Measurements from ENCODE around the gene ESPNL. TPM values are rescaled to one million over a fixed set of nuclear protein-coding genes. Genes with fewer than 3 reads are reported as not detected.
"Not testable (repeated sequence)": the region's sequence is repeated elsewhere in the genome, so short reads cannot be mapped to it uniquely, and the experiment has no call there.

ESPNL gene
- 0.30 TPM for polyA plus RNA-seq (ENCODE audit: insufficient read length)
- long read RNA-seq, donor 1, result 0 reads
- long read RNA-seq, donor 2, partial matches to known transcripts, result 0 of 1 reads
- long read RNA-seq, donor 2, other reads (novel, unspliced or antisense), result 0 of 1 reads
- long read RNA-seq, donor 3, result 0 reads
- long read RNA-seq, donor 4, result 0 reads
- long read RNA-seq, donor 5, result 0 reads
- long read RNA-seq, donor 6, partial matches to known transcripts, result 0 of 2 reads
- long read RNA-seq, donor 6, other reads (novel, unspliced or antisense), result 0 of 2 reads
- long read RNA-seq, donor 7, result 0 reads
- long read RNA-seq, donor 8, result 0 reads

GRCh38 chr2:238100049-238100820 lies at the start of gene ESPNL:
ESPNL (plus strand) TSS chr2:238100340; CDS start chr2:238100420, 80 bp downstream.
- no peak for DNase-seq

DNA sequence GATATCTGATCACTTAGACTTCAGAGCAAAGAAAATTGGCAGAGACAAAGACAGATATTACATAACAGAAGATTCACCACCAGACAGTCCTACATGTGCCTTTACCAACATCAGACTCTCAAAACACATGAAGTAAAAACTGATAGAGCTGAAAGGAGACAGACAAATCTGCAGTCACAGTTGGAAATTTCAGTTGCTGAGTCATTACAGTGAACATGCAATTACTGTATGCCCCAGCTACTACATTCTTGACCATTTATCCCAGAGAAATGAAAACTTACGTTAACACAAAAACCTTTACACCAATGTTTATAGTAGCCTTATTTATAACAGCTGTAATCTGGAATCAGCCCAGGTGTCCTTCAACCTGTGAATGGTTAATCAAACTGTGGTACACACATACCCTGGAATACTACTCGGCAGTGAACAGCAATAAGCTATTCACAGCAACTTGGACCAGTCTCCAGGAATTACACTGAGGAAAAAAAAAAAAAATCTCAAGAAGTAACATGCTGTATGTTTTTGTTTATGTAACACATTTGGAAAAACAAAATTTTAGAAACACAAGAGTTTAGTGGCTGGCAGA lies 46.9 kb upstream of the ESPNL start:
- DNase-seq, result no peak

DNA sequence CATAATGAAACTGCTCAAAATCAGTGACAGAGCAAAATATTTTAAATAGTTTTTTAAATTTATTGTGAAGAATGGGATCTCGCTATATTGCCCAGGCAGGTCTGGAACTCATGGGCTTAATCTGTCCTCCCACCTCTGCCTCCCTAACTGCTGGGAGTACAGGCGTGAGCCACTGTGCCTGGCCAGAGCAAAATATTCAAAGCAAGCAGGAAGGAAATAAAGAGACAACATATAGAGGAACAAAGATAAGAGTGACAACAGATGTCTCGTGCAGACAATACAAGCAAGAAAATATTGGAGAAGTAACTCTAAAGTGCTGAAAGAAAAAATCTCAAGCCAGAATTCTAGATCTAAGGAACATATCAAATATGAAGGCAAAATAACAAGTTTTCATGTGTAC lies 44.3 kb upstream of the ESPNL start:
- no peak for DNase-seq

DNA sequence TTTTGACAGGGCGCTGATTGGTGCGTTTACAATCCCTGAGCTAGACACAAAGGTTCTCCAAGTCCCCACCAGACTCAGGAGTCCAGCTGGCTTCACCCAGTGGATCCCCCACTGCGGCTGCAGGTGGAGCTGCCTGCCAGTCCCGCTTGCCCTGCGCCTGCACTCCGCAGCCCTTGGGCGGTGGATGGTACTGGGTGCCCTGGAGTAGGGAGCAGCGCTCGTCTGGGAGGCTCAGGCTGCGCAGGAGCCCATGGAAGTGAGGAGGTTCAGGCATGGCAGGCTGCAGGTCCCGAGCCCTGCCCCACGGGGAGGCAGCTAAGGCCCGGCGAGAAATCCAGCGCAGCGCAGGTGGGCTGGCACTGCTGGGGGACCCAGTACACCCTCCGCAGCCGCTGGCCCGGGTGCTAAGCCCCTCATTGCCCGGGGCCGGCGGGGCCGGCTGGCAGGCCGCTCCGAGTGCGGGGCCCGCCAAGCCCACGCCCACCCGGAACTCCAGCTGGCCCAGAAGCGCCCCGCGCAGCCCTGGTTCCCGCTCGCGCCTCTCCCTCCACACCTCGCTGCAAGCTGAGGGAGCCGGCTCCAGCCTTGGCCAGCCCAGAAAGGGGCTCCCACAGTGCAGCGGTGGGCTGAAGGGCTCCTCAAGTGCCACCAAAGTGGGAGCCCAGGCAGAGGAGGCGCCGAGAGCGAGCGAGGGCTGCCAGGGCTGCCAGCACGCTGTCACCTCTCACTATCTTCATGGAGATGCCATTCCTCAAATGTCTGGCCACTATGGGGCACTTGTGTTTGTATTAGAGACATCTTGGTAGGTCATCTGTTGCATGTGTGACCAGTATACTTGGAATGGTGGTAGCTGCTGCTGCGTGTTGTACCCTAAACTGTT lies 42.2 kb upstream of the ESPNL start:
- not testable (repeated sequence) for DNase-seq

DNA sequence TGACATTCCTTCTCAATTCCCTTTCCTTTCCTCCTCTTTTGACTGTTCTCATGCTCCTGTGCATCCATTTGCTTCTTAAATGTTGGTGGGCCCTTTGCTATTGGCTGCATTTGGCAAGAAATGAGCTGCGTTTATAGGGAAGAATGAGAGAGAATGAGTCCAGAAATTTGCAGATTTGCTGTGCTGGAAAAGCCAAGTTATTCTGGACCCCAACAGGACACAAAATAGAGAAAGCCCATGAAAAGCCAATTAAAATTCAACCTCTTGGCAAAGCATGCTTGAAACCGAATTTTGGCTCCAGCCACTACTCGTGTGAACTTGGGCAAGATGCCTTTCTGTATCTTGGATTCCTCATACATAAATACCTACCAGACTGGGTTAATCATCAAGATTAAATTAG lies 40.6 kb upstream of the ESPNL start:
- DNase-seq, result no peak

GRCh38 chr2:238060096-238060541 lies 40.0 kb upstream of the ESPNL start:
- no peak for DNase-seq

DNA sequence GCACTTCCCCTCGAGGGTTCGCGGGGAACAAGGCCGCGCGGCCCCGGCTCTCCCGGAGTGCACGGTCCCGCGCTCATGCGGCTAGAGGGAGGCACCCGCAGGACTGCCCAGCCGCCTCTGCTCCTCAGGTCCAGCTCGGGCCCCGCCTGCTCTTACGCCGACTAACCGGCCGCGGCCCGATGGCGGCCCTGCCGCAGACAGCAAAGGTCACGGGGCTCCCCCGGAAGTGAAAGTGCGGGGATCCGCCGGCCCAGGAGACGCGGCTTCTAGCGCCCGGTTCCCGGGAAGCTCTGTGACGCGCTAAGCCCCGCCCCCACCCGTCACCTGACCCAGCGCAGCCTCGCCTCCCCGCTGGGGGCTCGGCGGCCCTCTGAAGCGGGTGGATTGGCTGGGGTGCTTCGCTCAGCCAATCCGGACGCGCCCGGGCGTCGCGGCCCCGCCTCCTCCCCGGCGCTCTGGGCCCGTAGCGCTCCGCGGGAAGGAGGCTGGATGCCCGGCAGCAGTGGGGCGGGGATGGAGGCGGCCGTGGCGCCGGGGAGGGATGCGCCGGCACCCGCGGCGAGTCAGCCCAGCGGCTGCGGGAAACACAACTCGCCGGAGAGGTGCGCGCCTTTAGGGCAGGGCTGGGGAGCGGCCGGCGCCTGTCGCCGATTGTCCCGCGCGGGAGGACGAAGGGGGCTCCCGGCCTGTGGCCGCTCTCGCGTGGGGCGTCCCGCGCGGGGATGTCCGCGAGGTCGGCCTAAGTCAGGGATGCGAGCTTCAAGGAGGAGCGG lies 39.4 kb upstream of the ESPNL start, which contains the start of gene SCLY:
Gene SCLY (plus strand): TSS at position 460 of the 773 bp plus-strand sequence. CDS start 54 bp downstream, at position 514.
- DNase-seq, result peak; percentile 97

DNA sequence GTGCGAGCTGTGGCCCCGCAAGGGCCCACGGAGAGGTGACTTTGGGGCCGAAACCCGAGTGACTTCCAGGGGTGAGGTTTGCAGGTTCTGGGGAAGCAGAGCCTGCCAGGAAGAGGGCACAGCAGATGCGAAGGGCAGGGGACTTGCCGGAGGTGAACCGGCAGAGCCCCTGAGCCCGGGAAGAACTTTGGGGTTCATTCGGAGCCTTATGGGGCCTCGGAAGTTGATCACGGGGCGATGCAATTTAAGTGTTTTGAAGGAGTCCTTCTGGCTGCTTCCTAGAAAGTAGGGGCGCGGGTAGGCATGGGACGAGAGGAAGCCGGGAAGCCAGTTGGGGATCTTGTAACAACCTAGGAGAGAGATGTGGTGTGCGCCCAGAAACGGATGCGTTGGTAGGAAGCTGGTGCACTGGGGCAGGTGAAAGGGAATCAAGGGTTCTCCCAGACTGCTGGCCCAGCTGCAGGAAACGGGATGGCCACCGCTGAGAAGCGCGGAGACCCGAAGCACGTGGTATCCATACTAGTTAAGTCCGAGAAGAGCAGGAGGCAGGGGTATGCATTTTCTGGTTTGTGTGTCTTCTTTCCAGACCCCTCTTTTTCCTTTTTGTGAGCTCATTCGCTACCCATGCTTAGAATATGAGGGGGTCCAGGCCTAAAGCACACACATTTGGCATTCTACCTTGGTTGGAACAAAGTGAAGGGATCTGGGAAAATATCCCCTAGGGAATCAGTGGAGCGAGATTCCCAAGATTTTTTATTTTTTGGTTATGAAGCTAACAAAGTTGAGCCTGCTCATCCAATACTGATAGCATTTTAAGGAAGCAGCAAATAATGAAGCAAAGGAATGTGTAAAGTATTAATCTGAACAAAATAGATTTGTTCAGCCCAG lies 38.6 kb upstream of the ESPNL start:
- DNase-seq, result peak; percentile 19

GRCh38 chr2:238063414-238064189 lies 36.5 kb upstream of the ESPNL start:
- DNase-seq, result no peak

DNA sequence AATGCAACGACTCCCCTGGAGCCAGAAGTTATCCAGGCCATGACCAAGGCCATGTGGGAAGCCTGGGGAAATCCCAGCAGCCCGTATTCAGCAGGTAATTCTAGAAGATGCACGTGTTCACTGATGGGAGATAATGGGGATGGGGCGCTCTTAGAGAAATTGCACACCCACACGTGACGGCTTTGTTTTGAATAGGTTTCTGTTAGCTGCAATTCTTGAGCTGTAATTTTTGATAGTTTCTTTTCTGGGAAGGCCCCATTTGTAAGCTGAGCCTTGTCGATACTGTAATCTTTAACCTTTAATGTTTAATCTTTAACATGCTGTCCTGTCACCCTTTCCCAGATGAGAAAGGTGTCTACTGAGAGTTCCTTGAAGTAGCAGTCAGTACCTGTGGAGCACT lies 35.8 kb upstream of the ESPNL start:
- peak; percentile 13 for DNase-seq

GRCh38 chr2:238065071-238065846 lies 34.9 kb upstream of the ESPNL start:
- DNase-seq, result no peak

DNA sequence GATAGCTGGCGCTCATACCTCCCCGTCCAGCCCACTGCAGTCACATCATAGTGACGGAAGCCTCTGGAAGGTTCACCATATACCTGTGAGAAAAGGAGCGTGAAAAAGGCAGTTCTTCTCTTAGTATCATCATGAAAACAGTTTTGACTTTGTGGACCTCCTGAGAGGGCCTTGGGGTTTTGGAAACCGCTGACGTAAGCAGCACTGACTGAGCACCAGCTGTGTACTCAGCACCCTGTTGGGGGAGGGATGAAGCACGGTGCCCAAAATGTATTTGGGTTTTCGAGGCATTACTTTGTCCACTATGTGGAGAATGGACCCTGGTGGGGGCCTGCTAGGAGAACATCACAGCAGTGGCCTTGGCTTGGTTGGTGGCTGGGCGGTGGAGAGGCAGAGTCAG lies 33.9 kb upstream of the ESPNL start:
- no peak for DNase-seq

- not testable (repeated sequence) for DNase-seq
Observed at GRCh38 chr2:238066718-238067117, 33.4 kb upstream of the ESPNL start.

- no peak for DNase-seq
Observed at GRCh38 chr2:238067939-238068338, 32.2 kb upstream of the ESPNL start.

GRCh38 chr2:238069021-238069709 lies 31.0 kb upstream of the ESPNL start:
- no peak for DNase-seq

GRCh38 chr2:238069877-238070276 lies 30.3 kb upstream of the ESPNL start:
- no peak for DNase-seq

DNA sequence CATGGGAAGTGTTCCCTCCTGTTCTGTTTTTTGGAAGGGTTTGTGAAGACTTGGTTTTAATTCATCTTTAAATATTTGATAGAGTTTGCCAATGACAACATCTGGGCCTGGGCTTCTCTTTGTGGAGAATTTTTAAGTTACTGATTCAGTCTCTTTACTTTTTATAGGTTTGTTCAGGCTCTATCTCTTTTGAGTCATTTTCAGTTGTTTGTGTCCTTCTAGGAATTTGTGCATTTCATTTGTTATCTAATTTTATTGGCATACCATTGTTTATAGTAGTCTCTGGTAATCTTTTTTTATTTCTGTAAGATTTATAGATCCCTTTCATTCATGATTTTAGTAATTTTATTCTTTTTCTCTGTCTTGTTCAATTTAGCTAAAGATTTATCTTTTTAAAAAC lies 24.7 kb upstream of the ESPNL start:
- DNase-seq, result no peak

DNA sequence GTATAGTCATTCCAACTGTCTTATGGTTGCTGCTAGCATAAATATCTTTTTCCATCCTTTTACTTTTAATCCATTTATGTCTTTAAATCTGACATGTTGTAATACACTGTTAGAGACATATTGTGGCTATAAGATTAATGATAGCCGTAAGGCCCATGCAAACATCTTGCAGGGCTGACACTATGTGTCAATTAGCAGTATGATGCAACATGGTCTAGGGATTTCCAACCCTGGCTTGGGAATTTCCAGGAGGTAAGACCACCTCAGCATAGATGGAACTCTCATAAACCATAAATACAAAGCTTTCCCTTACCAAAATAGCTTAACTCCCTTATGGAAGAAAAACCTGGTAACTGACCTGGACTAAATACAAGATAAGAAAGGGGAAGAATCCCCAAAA lies 22.8 kb upstream of the ESPNL start:
- DNase-seq, result no peak

Data from left kidney (tissue), 8 donors.